Activated effector memory CD4-positive, alpha-beta T cell treated with Interleukin-2 at 50 U/mL for 16 hours (primary cell): ENCODE measurements around the gene ESR1.
"Not testable (repeated sequence)": the region's sequence is repeated elsewhere in the genome, so short reads cannot be mapped to it uniquely, and the experiment has no call there.

Experiments
- DNase-seq: peaks from one replicate; pipeline ENCODE4 v3.0.0-alpha.2; 2020

ESR1 gene

GRCh38 chr6:152099446-152100182 lies 292.1 kb downstream of the ESR1 start:
- no peak for DNase-seq

GRCh38 chr6:152100183-152100618 lies 292.7 kb downstream of the ESR1 start:
- no peak for DNase-seq

- DNase-seq = no peak
Measured at GRCh38 chr6:152107973-152108372, 300.5 kb downstream of the ESR1 start.

GRCh38 chr6:152110886-152111820 lies 303.7 kb downstream of the ESR1 start:
- DNase-seq = no peak

- DNase-seq = no peak
Measured at GRCh38 chr6:152112491-152113261, 305.2 kb downstream of the ESR1 start.

- no peak for DNase-seq
Measured at GRCh38 chr6:152117156-152118133, 310.0 kb downstream of the ESR1 start.

GRCh38 chr6:152118224-152118623 lies 310.7 kb downstream of the ESR1 start:
- no peak for DNase-seq

- DNase-seq = no peak
Measured at GRCh38 chr6:152118678-152119077, 311.2 kb downstream of the ESR1 start.

- DNase-seq = no peak
Measured at GRCh38 chr6:152119831-152120230, 312.3 kb downstream of the ESR1 start.

GRCh38 chr6:152121910-152122309 lies 314.4 kb downstream of the ESR1 start:
- no peak for DNase-seq

- DNase-seq = no peak
Measured at GRCh38 chr6:152122434-152122833, 315.0 kb downstream of the ESR1 start.

- DNase-seq = no peak
Measured at GRCh38 chr6:152123076-152123475, 315.6 kb downstream of the ESR1 start.

GRCh38 chr6:152124429-152125074 lies 317.1 kb downstream of the ESR1 start:
- DNase-seq = no peak

GRCh38 chr6:152127432-152128165 lies 320.1 kb downstream of the ESR1 start:
- DNase-seq = no peak

GRCh38 chr6:152129691-152130151 lies 322.2 kb downstream of the ESR1 start:
- no peak for DNase-seq

GRCh38 chr6:152130441-152130840 lies 323.0 kb downstream of the ESR1 start:
- DNase-seq = no peak

GRCh38 chr6:152135755-152136448 lies 328.4 kb downstream of the ESR1 start:
- DNase-seq = no peak

- no peak for DNase-seq
Measured at GRCh38 chr6:152136449-152136825, 329.0 kb downstream of the ESR1 start.

- DNase-seq = not testable (repeated sequence)
Measured at GRCh38 chr6:152138344-152138743, 330.9 kb downstream of the ESR1 start.

GRCh38 chr6:152142105-152142504 lies 334.6 kb downstream of the ESR1 start:
- DNase-seq = no peak
